DMS53 treated with DMSO at 0.1 percent for 48 hours (cell line): ENCODE measurements around the gene RPS16.
A peak's percentile ranks its signal among the peaks of the same experiment; 100 is the strongest.
"Not testable (repeated sequence)": the region's sequence is repeated elsewhere in the genome, so short reads cannot be mapped to it uniquely, and the experiment has no call there.

Experiments
- DNase-seq: peaks from one replicate; lab custom pipeline; 2025; ENCODE audit not compliant: unreplicated experiment; lab: John Stamatoyannopoulos, UW

RPS16 gene

DNA sequence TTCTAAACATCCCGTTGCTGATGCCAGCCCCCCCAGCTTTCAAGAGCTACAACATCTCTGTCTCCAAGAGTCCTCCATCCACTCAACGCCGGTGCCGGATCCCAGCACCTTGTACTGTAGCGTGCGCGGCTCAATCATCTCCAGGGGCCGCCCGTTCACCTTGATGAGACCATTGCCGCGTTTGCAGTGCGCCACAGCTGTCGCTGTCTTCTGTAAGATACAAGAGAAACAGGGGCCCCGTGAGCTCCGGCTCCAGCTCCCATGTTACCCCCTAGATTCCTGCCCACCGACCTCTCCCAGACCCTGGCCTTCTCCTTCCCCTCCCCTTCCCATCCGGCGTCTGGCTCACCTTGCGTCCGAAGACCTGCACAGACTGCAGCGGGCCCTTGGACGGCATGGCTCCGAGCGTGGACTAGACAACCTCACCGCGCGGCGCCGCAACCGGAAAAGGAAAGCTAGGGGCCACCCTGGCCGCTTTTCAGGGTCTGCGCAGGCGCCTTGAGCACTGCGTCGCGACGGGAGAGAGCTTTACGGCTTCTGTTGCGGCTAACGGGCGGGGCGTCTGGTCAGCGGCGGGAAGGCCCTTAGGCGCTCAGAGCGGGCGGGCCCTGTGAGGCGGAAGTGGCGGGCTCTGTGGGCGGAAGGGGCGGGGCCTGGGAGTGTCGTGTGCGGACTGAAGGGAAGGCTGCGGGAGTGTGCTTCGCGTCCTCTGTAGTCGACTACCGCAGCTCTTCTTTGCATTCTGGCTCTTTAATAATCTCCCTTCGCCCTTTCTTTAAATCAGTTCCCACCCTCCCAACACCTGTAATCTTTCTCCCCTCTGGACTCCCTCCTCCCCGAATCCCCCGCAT, at the start of gene RPS16:
RPS16 (minus strand) TSS at position 451 of the 851 bp plus-strand sequence; CDS start at position 397, 54 bp downstream.
- peak; percentile 99 for DNase-seq

DNA sequence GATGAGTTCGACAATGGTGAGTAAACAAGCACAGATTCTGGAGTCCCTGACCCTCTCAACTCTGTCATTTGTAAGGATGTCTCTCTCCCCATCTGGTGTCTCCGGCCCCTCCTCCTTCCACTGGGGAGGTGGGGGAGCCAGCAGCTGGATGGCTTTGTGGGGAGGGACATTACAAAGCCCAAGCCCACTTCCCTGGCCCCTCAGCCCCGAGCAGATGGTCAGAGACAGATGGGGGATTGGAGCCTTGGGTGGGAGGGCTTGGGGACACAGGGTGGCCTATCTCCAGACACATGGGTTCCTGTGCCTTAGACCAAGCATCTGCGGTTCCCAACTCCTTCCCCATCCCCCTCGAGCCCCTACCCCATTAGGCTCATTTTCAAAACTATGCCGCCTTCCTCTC, 47.4 kb upstream of the RPS16 start:
- no peak for DNase-seq

DNA sequence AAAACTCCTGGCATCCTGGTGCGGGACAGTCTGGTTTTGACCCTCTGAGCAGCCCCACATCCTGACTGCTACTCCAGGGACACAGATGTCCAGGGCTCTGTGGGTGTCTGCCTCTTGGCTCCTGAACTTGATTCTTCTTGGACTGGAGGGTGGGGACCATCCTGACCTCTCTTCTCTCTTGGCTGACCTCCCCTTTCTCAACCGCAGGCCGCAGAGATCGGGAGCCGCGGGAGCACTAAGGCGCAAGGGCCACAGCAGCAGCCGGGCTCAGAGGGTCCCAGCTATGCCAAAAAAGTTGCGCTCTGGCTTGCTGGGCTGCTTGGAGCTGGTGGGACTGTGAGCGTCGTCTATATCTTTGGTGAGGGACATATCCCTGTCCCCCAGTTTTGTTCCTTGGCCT, 45.9 kb upstream of the RPS16 start:
- no peak for DNase-seq

DNA sequence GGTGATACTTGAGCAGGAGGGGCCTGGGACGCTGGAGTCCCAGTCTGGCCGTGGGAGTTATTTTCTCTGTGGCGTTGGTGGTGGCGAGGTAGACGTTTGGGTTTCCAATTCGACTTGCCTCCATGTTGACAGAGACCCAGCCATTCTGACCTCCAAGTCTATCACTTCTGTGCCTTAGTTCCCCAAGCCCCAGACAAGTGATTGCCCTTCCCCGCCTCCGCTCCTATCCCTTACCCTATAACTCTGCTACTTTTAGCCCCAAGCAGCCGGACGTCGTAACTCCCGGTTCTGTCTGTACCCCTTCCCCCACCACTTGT, 45.4 kb upstream of the RPS16 start:
- DNase-seq: no peak

DNA sequence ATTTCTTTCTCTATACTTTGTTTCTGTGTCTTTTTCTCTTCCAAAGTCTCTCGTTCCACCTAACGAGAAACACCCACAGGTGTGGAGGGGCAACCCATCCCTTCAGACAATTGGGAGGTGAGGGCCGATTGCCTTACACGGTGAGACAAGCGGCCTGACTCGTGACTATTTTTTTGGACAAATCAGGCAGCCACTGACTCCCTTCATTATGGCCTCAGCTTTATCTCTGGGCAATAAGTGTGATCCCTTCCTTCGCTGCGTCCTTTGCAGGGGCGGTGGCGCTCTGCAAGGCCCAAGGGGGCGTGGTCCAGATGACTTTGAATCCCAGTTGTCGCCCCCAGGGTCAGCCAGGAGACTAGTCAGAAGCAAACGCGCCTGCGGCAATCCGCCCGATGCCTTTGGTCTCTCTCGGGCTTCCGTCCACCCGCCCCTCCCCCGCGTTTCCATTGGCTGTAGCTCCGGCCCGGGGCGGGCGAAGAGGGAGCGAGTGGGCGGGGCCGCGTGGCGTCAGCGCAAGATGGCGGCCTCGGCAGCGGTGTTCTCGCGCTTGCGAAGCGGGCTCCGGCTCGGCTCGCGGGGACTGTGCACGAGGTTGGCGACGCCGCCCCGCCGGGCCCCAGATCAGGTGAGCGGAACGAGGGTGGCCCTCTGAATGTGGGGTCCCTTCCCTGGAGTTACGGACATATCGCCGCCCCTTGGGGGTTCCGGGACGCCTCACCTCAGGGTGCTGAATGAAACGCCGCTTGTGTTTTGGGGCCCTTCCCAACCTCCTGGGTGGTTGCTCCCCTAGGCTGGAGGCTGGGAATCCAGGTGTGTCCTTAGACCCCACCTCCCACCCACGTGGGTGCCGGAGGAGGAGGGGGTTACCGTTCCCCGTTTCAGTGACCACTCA, 44.8 kb upstream of the RPS16 start, which contains the start of gene TIMM50:
TIMM50 (plus strand) TSS at position 502 of the 892 bp plus-strand sequence; CDS start at position 518, 16 bp downstream.
- DNase-seq: peak; percentile 94

DNA sequence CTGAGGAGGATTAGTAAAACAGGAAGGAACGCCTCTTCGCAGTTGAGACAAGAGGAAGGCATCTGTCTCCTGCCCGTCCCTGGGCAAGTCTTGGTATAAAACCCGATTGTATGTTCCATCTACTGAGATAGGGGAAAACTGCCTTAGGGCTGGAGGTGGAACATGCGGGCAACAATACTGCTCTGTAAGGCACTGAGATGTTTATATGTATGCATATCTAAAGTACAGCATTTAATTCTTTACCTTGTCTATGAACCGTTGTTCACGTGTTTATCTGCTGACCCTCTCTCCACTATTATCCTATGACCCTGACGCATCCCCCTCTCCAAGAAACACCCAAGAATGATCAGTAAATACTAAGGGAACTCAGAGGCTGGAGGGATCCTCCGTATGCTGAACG, 44.2 kb upstream of the RPS16 start:
- DNase-seq: no peak

DNA sequence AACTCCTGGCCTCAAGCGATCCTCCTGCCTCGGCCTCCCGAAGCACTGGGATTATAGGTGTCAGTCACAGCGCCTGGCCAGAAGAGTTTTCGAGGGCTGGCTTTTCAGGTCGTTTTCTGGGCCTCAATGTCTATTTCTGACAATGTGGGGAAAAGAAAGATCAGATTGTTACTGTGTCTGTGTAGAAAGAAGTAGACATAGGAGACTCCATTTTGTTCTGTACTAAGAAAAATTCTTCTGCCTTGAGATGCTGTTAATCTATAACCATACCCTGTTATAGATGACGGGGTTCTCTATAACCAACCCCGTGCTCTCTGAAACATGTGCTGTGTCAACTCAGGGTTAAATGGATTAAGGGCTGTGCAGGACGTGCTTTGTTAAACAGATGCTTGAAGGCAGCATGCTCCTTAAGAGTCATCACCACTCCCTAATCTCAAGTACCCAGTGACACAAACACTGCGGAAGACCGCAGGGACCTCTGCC, 43.6 kb upstream of the RPS16 start:
- not testable (repeated sequence) for DNase-seq

DNA sequence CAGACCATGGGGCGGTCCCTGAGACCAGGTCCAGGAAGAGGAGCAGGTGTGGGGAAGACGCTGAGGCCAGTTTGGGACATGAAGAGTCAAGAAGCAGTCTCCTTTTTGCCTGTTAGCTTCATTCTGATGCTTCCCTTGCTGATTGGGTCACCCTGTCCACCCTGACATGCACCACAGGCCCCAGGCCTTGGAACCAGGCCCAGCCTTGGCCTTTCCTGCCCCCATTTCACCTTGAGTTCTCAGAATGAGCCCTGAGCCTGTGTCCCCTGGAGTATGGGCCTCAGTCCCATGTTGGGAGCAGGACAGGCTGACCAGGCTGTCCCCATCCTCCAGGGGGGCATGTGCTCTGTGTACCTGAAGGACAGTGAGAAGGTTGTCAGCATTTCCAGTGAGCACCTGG, 40.0 kb upstream of the RPS16 start:
- DNase-seq: no peak

DNA sequence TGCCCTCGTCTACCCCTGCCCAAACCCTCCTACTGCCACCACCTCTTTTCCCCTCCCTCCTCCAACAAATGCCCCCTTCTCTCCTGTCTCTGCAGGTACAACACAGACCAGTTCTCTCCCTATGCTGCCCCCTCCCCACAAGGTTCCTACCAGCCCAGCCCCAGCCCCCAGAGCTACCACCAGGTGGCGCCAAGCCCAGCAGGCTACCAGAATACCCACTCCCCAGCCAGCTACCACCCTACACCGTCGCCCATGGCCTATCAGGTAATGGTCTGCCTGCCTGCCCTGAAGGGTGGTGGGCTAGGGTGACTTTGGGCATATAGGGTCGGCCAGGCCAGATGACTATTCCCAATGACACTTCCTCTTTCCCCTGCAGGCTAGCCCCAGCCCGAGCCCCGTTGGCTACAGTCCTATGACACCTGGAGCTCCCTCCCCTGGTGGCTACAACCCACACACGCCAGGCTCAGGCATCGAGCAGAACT, 38.4 kb upstream of the RPS16 start:
- DNase-seq: no peak

DNA sequence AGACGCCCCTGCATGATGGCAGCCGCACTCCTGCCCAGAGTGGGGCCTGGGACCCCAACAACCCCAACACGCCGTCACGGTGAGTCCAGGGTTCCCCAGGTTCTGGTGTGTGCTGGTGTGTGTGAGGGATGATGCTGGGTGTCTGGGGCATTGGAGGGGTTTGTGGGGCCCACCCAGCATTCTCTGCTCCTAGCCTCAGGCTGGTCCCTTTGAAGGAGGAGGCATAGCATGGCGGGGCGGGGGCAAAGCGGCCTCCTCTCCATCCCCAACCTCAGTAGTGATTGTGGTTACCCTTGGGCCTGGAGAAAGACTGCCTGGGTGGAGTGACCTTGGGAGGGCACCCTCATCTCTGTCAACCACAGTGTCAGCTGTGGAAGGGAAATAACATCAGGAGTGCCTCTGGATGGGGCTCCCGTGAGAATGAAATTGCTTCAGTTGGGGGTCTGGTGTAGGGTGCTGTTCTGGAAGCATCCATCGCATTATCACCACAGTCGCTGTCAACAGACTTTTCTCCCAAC, 37.8 kb upstream of the RPS16 start:
- no peak for DNase-seq

DNA sequence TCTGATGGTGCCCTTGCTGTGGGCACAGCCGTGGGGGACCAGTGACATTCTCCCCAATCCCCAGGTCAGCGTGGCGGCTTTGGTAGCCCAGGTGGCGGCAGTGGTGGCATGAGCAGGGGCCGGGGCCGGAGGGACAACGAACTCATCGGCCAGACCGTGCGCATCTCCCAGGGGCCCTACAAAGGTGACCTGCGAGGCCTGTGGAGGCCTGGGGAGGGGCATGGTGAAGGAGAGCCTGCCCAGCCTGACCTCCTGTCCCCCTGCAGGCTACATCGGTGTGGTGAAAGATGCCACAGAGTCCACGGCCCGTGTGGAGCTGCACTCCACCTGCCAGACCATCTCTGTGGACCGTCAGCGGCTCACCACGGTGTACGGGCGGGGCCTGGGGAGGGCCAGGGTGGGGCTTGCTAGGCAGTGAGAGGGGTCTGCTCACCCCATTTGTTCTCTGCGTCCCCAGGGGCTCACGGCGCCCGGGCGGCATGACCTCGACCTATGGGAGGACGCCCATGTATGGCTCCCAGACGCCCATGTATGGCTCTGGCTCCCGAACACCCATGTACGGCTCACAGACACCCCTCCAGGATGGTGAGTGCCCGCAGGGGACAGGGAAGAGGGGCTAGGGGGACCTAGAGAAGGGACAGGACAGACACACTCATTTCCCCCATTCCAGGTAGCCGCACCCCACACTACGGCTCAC, 37.1 kb upstream of the RPS16 start:
- no peak for DNase-seq

DNA sequence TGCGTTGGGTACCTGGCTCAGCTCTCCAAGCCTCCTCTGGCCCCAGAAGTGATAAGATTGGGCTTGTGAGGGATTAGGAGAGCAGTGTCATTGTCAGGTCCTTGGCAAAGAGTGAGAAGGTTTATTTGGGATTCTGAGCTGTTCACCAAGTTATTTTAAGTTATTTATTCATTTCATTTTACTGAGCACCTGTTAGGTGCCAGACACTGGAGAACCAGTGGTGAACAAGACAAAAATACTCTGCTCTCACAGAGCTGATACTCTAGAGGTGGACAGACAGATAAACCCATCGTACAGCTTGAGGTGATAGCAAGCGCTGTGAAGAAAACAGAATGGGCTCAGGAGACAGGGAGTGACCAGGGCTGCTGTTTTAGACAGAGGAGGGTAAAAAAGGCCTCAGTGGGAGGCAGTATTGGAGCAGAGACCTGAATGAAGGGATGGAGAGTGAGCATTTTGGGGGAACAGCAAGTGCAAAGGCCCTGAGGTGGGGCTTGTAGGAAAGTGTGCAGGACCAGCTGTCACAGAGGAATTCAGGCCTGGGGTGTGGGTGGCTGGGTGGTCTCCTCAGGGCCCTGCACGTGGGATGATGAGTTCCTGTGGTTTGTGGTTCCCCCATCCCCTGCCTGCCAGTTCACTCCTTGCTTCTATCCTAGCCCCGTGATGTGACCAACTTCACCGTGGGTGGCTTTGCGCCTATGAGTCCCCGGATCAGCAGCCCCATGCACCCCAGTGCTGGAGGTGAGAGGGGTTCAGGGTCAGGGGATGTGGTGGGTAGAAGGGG, 36.2 kb upstream of the RPS16 start:
- DNase-seq: no peak

DNA sequence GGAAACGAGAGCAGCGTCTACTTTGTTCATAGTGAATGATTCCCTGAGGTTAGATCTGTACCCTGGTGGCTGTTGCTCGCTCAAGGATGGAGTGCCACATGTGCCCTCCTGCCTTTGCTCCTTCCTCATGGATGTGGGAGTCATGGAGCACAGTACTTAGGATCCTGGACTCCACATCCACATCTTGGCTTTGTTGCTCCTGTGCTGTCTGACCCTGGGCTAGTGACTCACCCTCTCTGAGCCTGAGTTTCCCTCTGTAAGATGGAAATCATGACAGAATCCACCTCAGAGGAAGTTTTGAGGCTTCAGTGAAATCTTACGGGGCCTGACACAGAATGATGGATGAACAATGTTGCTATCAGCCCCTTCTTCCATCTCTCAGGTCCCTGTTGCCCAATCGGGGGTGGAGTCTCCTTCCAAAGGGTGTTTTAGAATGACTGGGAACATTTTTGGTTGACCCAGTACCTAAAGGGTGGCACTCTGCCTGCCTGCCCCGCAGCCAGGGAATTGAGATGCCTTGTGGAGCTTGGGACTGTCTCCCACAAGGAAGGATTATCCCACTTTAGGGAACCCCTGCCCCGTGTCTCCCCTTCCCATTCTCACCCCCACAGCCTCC, 35.1 kb upstream of the RPS16 start:
- DNase-seq: no peak

DNA sequence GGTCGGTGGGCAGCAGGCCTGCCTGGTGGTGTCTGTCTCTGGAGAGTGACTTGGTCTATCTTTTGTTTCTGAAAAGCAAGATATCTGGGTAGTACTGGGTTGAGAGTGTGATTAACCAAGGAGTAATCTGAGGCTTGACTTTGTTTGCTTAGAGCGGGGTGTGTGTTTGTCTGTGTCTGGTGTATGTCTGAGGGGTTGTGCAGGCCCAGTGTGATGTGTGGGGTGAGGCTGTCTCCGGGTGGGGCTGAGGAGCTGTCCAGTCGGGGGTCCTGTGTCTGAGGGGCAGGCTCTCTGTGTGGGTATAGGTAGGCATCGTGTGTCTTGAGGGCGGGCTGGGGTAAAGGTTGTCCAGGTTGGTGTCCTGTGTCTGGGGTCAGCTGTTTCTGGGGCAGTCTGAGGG, 33.8 kb upstream of the RPS16 start:
- no peak for DNase-seq

DNA sequence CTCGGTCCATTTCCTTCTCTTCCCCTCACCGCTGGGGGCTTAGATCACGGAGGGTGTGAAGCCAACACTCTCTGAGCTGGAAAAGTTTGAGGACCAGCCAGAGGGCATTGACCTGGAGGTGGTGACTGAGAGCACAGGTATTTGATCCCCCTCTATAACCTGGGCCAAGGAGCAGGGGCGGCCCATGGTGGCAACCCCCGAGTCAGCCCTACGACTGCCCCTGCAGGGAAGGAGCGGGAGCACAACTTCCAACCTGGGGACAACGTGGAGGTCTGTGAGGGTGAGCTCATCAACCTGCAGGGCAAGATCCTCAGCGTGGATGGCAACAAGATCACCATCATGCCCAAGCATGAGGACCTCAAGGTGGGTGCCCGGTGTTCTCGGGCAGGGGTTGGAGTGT, 33.3 kb upstream of the RPS16 start:
- DNase-seq: no peak

DNA sequence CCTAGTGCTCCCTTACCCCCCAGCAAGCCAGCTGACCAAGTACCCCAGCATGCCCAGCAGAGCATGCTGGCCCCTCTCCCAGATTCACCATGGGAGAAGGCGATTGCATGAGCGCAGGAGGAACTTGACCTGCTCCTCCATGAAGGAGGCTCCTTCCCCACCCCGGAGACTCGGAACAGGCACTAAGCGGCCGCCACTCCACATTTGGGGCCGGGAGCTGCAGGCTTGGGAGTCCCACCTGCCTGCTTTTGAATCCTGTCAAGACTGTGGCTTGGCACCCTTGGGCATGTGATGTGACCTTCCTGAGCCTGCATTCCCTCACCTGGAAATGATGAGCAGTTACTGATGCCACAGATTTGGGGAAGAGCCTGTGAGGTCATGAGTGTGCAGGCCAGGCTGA, 32.2 kb upstream of the RPS16 start:
- DNase-seq: no peak

DNA sequence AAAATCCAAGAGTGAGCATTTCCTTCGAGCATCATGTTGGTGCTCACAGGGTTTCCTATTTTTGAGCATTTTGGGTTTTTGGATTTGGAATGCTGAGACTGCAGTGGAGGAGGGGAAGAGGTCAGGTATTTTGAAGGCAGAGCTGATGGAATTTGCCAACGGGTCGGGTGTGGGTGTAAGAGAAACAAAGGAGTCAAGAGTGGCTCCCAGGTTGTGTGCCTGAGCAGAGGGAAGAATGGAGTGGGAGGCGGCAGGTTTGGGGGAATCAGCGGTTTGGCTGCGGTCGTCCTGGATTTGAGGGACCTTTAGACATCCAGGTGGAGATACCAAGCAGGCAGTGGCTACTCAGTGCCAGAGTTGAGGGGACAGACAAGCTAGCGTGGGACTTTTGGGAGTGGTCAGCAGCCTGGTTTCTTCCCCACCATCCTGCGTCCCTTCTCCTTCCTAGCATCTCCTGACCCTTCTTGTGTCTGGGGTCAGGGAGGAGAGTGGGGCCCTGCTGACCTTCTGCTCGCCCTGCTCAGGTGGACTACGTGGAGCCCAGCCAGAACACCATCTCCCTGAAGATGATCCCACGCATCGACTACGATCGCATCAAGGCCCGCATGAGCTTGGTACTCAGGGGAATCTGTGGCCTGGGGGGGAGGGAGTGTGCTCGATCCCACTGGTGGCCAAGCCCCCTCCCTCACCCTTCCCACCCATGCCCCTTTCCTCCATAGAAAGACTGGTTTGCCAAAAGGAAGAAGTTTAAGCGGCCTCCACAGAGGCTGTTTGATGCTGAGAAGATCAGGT, 30.4 kb upstream of the RPS16 start:
- no peak for DNase-seq

DNA sequence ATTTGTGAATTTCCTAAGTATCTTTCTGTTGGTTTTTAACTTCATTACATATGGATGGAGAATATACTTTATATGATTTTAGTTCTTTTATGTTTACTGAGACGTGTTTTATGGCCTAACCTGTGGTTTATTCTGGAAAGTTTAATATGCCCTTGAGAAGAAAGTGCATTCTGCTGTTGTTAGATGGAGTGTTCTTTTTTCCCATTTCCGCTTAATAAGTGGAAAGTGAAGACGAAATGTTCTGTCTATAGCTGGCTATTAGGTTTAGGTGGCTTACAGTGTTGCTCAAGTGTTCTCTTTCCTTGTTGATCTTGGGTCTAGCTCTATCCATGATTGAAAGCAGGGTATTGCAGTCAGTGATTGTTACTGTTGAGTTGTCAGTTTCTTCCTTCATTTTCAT, 27.7 kb upstream of the RPS16 start:
- DNase-seq: no peak

DNA sequence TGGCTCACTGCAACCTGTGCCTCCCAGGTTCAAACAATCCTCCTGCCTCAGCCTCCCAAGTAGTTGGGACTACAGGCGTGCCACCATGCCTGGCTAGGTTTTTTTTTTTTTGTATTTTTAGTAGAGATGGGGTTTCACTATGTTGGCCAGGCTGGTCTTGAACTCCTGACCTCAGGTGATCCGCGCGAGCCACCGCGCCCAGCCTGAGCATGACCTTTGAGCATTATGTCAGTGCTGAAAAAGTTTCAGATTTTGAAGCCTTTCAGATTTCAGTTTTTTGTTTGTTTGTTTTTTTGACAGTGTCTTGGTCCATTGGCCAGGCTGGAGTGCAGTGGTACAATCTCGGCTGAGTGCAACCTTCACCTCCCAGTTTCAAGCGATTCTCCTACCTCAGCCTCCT, 15.5 kb upstream of the RPS16 start:
- DNase-seq: not testable (repeated sequence)
